Lower leg skin (tissue), 4 donors: Measurements from ENCODE around the gene CYSLTR2. TPM values are rescaled to one million over a fixed set of nuclear protein-coding genes. Genes with fewer than 3 reads are reported as not detected.

Experiments used
- DNase-seq, 2 donors: peaks; one replicate each; pipeline ENCODE4 v3.0.0-alpha.2; 2019; ENCODE audit warnings: low spot score in 2 of 2
- H3K4me3 ChIP-seq: fragments of 200-600 bp; sonication (generic); 2 replicates; pipeline ENCODE4 v1.5.1; 2017; ENCODE audit warnings: mild to moderate bottlenecking, low read depth; ENCODE audit not compliant: poor library complexity, severe bottlenecking
- CTCF ChIP-seq, 3 donors: fragments of 450-650 bp; IDR thresholded peaks; one replicate each; pipeline ENCODE4 v1.5.1; 2016; ENCODE audit warnings: antibody characterized with exemption in 3 of 3, mild to moderate bottlenecking in 3 of 3, moderate library complexity in 2 of 3
- POLR2A ChIP-seq, 2 donors: fragments of 450-650 bp; IDR thresholded peaks; one replicate each; pipeline ENCODE4 v1.6.1; 2016 to 2017; ENCODE audit warnings: antibody characterized with exemption in 2 of 2, mild to moderate bottlenecking in 1 of 2, moderate library complexity in 1 of 2
- WGBS, 2 donors: methylation state at CpG; one replicate each; pipeline ENCODE4 v1.1.5; 2018; 5-methylcytosine and 5-hydroxymethylcytosine counted together
- intact Hi-C: fragments of 100-400 bp; cut with DNase I; formaldehyde crosslinking; loops from one replicate; pipeline ENCODE4 v1.15.0; 2023; ENCODE audit warnings: low total_unique reads
- total RNA-seq, 4 donors: library from RNA; depleted of rRNA; stranded (reverse); fragments of >200 nt; gene quantifications; one replicate each; pipeline ENCODE4 v1.1.0, GENCODE V29; 2016

Gene CYSLTR2
- total RNA-seq, 4 donors from 2014 or later = 0.30 to 2.2 (median 1.4) TPM

GRCh38 chr13:48710160-48710559 is 56.4 kb downstream of the CYSLTR2 start:
- TF ChIP-seq POLR2A (IDR thresholded peaks at IDR 0.05) = no peak
- no peak for TF ChIP-seq CTCF (IDR thresholded peaks at IDR 0.05)
- 91 to 94% methylated on average over 1 of the region's 1 CpG for WGBS, 2 donors
- intact Hi-C loops = no loop called here
- DNase-seq = no peak
- H3K4me3 ChIP-seq = no peak overlapping the region

- no peak overlapping the region for H3K4me3 ChIP-seq
- TF ChIP-seq CTCF (IDR thresholded peaks at IDR 0.05) (no peak), POLR2A (IDR thresholded peaks at IDR 0.05) (no peak)
- intact Hi-C loops = no loop called here
- DNase-seq = no peak
Observed at GRCh38 chr13:48712141-48712540, 58.4 kb downstream of the CYSLTR2 start.

GRCh38 chr13:48715977-48716376 is 62.2 kb downstream of the CYSLTR2 start:
- 85 to 89% methylated on average over 1 of the region's 1 CpG for WGBS, 2 donors
- no peak for TF ChIP-seq POLR2A (IDR thresholded peaks at IDR 0.05)
- no peak for TF ChIP-seq CTCF (IDR thresholded peaks at IDR 0.05)
- no peak overlapping the region for H3K4me3 ChIP-seq
- intact Hi-C loops = no loop called here
- no peak for DNase-seq

GRCh38 chr13:48720621-48721020 is 66.9 kb downstream of the CYSLTR2 start:
- TF ChIP-seq CTCF (IDR thresholded peaks at IDR 0.05) = no peak
- DNase-seq = no peak
- no peak overlapping the region for H3K4me3 ChIP-seq
- intact Hi-C loops = no loop called here
- 57 to 60% methylated on average over 4 of the region's 4 CpGs for WGBS, 2 donors

- TF ChIP-seq CTCF (IDR thresholded peaks at IDR 0.05) (no peak), POLR2A (IDR thresholded peaks at IDR 0.05) (no peak)
- WGBS, 2 donors = 100% methylated on average over 1 of the region's 1 CpG
Observed at GRCh38 chr13:48723168-48723567, 69.4 kb downstream of the CYSLTR2 start.

GRCh38 chr13:48725271-48725670 is 71.5 kb downstream of the CYSLTR2 start:
- DNase-seq = no peak
- intact Hi-C loops = no loop called here
- H3K4me3 ChIP-seq = no peak overlapping the region
- TF ChIP-seq POLR2A (IDR thresholded peaks at IDR 0.05) = no peak
- no peak for TF ChIP-seq CTCF (IDR thresholded peaks at IDR 0.05)

More at GRCh38 chr13:48723168-48723567, 69.4 kb downstream of the CYSLTR2 start:
- H3K4me3 ChIP-seq = no peak overlapping the region
- intact Hi-C loops = no loop called here
- no peak for DNase-seq
